HG03442 (cell line): ENCODE measurements around the gene CDH4.

Experiments used
- ATAC-seq: cut with Tn5 transposase; IDR thresholded peaks from one replicate; pipeline ENCODE4 v1.9.1; 2021; ENCODE audit warnings: mild to moderate bottlenecking, moderate library complexity; ENCODE audit not compliant: unreplicated experiment

Gene CDH4

DNA sequence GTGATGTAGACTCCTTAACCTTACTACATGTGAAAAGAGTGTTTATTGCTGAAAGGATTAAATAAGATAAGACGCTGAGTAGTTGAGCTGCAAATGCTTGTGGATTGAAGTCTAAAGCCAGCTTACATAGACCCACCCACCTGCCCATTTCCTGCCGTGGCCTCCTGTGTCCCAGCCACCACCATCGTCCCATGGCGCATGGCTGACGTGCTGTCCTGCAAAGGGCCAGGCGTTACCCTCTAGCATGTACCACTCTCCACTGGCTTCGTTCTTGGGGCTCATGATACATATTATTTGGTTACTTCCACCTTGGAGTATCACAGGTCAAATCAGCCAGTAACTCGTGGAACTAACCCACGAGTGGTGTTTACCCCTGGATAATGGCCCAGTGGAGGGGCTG, 181.8 kb downstream of the CDH4 start:
- no peak for ATAC-seq

- no peak for ATAC-seq
Observed at GRCh38 chr20:61434341-61434781, 182.3 kb downstream of the CDH4 start.

- ATAC-seq = no peak
Observed at GRCh38 chr20:61435184-61435822, 183.2 kb downstream of the CDH4 start.

GRCh38 chr20:61435823-61436220, 183.8 kb downstream of the CDH4 start:
- ATAC-seq = no peak

GRCh38 chr20:61436283-61436666, 184.2 kb downstream of the CDH4 start:
- ATAC-seq = no peak

GRCh38 chr20:61436667-61437279, 184.7 kb downstream of the CDH4 start:
- ATAC-seq = no peak

DNA sequence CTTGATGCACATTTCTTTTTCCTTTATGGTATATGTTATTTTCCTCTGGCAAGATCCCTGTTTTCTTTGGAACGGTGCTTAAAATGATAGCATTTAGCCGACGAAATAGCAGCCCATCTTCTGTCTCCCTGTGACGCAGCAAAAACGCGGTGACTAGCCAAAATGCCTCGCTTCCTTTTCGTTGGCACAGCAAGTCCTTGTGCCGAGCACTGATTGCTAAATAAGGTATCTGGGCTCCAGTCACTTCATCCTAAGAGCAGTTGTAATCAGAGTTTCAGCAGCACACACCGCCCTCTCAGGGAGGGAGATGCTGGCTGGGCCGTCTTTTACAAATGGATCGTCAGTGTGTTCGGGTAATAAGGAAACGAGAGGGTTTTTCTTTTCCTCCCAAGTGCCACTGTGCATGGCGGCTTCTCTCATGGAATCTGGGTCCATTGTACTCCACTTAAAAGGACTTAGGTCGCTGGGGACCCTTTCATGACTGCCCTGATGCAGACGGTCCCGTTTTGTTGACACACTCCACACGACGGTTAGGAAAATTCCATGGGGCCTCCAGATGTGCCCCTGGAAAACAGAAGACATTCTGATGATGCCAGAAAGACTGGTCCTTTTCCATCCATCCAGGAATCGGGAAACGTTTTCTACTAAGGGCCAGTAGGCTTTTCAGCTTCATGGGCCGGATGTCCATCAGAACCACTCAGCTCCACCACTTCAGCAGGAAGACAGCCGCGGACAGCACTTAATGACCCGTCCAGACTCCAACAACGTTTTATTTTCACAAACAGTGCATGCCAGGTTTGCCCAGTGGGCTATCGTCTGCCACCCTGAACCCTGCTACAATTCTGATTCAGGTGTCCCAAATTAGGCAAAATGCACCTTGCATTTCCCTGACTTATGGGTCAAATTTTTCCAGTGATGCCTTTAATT, 185.5 kb downstream of the CDH4 start:
- no peak for ATAC-seq

- ATAC-seq = no peak
Observed at GRCh38 chr20:61438285-61438684, 186.2 kb downstream of the CDH4 start.

GRCh38 chr20:61439251-61439650, 187.2 kb downstream of the CDH4 start:
- no peak for ATAC-seq

- ATAC-seq = no peak
Observed at GRCh38 chr20:61440548-61441055, 188.5 kb downstream of the CDH4 start.

- no peak for ATAC-seq
Observed at GRCh38 chr20:61441537-61441936, 189.5 kb downstream of the CDH4 start.

- ATAC-seq = no peak
Observed at GRCh38 chr20:61442075-61442670, 190.1 kb downstream of the CDH4 start.

- no peak for ATAC-seq
Observed at GRCh38 chr20:61442718-61443117, 190.7 kb downstream of the CDH4 start.

DNA sequence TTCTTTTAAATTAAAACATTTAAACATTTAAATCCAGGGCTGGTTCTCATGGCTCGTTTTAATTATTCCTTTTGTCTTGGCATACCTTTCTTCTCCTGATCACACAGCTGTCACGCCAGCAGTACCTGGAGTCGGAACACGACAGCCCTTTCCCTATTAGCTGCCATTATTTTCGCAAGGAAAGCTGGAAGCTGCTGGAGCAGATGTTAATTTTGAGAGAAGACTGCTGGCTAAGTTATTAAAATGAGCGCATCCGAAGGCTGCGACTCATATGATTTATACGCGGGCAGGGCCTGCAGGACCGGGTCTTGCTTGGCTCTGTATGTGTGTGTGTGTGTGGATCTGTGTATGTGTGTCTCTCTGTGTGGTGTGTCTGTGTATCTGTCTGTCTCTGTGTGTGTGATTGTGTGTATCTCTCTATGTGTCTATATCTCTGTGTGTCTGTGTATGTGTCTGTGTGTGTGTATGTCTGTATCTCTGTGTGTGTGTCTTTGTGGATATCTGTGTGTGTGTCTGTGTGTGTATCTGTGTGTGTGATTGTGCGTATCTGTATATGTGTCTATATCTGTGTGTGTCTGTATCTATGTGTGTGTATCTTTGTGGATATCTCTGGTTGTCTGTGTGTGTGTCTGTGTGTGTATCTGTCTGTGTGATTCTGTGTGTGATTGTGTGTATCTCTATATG, 191.5 kb downstream of the CDH4 start:
- ATAC-seq = no peak

DNA sequence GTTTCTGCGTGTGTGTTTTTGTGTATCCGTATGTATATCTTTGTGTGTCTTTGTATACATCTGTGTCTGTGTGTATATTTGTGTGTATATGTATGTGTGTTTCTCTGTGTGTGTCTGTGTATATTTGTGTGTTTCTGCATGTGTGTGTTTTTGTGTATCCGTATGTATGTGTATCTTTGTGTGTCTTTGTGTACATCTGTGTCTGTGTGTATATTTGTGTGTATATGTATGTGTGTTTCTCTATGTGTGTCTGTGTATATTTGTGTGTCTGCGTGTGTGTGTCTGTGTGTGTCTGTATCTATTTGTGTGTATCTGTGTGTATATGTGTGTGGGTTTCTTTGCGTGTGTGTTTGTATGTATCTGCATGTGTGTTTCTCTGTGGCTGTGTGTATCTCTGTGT, 192.6 kb downstream of the CDH4 start:
- no peak for ATAC-seq

- ATAC-seq = no peak
Observed at GRCh38 chr20:61445138-61445537, 193.1 kb downstream of the CDH4 start.

GRCh38 chr20:61445741-61446140, 193.7 kb downstream of the CDH4 start:
- ATAC-seq = no peak

- no peak for ATAC-seq
Observed at GRCh38 chr20:61447952-61448351, 195.9 kb downstream of the CDH4 start.

- ATAC-seq = no peak
Observed at GRCh38 chr20:61448386-61448785, 196.3 kb downstream of the CDH4 start.

GRCh38 chr20:61449057-61449609, 197.1 kb downstream of the CDH4 start:
- ATAC-seq = no peak
